ENCODE data around the gene ARHGEF19.

ARHGEF19 gene

DNA sequence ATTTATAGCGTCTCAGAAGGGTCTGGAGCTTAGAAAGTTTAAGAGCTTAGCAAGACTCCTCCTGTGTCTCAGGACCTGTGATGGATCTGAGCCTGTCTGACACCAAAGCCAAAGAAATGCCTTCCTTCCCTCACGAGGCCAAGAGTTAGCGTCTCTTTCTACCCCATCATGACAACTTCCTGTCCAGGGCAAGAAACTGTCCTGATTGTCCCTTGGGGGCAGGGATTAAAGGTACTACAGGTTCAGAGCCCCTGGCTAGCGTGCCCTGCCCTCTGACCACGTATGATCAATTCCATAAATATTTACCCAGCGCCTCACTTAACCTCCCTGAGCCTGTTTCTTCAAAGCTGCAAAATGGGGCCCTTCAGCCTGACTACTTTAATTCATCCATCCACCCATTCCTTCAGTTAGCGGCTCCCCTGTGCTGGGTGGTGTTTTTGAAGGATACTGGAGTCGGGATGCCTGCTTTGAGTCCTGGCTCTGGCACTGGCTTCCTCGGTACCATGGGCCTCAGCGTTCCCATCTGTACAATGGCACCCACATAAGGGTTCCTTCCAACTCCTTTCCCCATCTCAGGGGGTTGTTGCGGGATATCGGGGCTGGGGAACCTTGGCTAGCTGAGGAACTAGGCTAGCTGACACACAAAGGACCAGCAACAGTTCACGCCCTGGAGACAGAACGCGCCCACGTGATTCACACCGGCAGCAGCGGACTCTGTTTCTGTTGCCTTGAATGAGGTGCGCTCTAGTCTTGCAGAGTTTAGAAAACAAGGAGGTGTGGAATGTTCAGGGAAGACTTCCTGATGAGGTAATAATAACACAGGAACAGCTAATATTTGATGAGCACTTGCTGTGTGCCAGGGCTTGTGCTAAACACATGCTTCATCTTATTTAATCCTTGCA is 33.6 kb downstream of the ARHGEF19 start:
- no peak for FAIRE-seq
- DNase-seq (ENCODE audit: insufficient read length, low spot score): no peak

GRCh38 chr1:16177306-16177705 is 35.1 kb downstream of the ARHGEF19 start:
- TF ChIP-seq, protein P1, sequence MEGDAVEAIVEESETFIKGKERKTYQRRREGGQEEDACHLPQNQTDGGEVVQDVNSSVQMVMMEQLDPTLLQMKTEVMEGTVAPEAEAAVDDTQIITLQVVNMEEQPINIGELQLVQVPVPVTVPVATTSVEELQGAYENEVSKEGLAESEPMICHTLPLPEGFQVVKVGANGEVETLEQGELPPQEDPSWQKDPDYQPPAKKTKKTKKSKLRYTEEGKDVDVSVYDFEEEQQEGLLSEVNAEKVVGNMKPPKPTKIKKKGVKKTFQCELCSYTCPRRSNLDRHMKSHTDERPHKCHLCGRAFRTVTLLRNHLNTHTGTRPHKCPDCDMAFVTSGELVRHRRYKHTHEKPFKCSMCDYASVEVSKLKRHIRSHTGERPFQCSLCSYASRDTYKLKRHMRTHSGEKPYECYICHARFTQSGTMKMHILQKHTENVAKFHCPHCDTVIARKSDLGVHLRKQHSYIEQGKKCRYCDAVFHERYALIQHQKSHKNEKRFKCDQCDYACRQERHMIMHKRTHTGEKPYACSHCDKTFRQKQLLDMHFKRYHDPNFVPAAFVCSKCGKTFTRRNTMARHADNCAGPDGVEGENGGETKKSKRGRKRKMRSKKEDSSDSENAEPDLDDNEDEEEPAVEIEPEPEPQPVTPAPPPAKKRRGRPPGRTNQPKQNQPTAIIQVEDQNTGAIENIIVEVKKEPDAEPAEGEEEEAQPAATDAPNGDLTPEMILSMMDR (IDR thresholded peaks at IDR 0.05; ENCODE audit: insufficient read depth, missing control alignments): no peak
- FAIRE-seq: no peak
- no peak for DNase-seq (ENCODE audit: insufficient read length, low spot score)

More for the DNA sequence above, 33.6 kb downstream of the ARHGEF19 start:
- TF ChIP-seq, protein P1 (IDR thresholded peaks at IDR 0.05; ENCODE audit: insufficient read depth, missing control alignments): no peak

DNA sequence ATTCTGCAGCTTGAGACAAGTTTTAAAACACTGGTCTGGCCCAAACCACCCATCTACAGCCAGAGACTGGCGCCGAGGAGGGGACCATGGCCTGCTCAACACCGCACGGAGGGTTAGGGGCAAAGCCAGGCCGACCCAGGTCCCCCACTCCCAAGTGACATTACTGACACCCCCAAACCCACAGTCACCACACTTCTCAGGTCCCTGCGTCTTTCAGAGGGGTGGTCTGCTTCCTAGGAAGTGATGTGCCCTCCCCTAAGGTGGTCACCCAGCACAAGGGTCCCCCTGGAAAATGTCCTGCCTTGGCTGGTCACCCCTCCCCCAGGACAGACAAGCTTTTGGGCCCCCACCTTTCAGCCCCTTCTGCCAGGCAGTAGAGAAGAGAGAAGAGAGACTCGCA is 35.8 kb downstream of the ARHGEF19 start:
- FAIRE-seq (no peak), DNase-seq (ENCODE audit: insufficient read length, low spot score) (no peak)
- TF ChIP-seq, protein P1 (IDR thresholded peaks at IDR 0.05; ENCODE audit: insufficient read depth, missing control alignments): no peak

DNA sequence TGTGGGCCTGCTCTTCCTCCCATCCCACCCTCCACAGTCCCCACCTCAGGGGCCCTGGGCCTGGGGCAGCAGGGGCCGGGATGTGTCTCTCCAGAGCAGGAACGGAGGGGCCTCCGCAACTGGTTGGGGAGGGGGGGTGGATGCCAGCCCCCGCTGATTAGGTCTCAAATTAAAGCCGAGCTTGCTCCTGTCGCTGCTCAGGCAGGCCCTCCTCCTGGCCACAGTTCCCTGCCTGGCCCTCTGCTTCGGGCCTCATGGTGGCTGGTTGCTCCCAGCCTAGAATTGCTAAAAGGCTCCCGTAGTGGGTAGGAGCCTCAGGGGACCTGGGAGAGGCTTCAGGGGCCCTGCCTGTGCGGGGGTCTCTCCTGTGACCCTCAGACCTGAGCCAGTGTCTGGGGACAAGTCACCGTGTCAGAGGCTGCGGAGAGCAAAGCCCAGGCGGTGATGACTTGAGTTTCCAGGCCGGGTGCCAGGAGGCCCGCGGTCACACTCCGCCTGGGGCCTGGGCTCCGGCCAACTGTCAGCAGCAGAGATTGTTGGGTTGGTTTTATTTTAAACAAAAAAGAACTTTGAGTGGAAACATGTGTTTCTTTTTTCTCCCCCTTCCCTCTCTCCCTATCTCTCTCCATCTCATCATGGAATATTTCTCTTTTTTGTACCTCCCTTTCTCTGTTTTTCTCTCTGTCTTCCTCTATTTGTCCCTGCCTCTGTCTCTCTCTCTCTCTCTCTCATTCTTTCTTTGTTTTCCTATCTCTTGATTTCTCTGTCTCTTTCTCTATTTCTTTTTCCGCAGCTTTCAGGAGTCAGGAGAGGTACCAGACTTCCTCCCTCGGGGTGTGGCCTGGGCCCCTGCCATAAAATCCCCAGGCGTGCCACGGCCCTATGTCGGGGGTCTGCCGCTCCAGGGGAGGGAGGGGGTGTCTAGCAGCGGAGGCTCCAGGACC is 36.6 kb downstream of the ARHGEF19 start:
- TF ChIP-seq, protein P1 (IDR thresholded peaks at IDR 0.05; ENCODE audit: insufficient read depth, missing control alignments): no peak
- DNase-seq (ENCODE audit: insufficient read length, low spot score): no peak
- no peak for FAIRE-seq

DNA sequence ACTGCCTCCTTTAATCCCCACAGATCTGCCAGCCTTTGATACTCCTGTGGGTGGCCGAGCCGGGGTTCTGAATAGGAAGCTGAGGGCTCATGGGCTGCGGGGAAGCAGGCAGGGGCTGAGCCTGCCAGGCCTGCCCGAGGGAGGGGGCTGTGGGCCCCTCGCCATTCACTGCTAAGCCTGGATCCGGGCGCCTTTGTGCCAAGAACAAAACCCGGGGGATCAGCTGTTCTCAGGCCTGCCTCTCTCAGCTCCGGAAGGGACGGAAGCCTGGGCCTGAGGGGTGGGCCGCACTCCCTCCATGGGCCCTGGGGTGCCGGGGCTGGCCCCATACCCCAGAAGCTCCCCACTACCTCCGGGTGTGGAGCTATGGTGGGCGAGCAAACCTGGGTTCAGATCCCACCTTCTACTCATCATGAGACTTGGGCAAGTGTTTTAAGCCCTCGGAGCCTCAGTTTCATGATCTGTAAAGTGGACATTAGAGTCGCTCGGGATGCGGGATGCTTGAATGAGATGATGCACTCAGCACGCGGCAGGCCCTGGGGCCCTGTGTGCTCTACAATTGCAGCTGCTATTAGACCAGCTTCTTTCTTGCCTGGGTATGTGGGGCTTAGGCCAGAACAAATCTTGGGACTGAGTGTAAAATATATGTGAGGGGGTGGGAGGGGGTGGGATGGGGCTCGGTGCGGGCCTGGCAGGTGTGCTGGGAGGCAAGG is 37.4 kb downstream of the ARHGEF19 start:
- DNase-seq (ENCODE audit: insufficient read length, low spot score) (no peak), FAIRE-seq (no peak)
- TF ChIP-seq, protein P1 (IDR thresholded peaks at IDR 0.05; ENCODE audit: insufficient read depth, missing control alignments): no peak

DNA sequence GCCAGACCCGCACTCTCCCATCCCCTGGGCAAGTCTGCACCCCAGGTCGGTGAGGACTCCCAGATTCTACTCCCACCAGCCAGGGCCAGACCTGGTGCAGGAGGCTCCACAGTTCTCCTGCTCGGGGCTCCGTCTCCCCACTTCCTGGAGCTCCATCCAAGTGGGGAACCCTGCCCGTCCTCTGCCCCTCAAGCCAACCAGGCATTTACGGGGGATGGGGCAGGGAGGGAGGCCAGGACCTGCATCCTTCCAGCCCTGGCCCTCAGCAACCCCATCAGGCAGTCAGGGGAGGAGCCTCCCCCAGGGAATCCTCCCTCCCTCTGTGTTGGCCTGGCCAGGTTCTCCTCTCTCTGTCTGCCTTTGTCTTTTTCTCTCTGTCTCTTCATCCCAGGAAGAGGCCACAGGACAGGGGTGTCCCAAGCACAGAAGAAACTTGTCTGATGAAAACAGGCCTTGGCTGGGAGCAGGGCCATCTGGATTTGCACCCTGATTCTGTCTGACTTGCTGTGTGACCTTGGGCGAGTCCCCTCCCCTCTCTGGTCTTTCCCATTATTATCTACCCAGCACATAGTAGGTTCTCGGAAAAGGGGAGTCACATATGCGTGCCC is 38.1 kb downstream of the ARHGEF19 start:
- FAIRE-seq: no peak
- TF ChIP-seq, protein P1 (IDR thresholded peaks at IDR 0.05; ENCODE audit: insufficient read depth, missing control alignments): no peak
- DNase-seq (ENCODE audit: insufficient read length, low spot score): no peak
